Epithelial cell of esophagus (primary cell): ENCODE results near the gene SUGCT.
A peak's percentile ranks its signal among the peaks of the same experiment; 100 is the strongest.

Experiments used
- DNase-seq: peaks from one replicate; pipeline ENCODE4 v3.0.0; 2010; ENCODE audit warnings: low read depth
- H3K4me3 ChIP-seq: 2 replicates; pipeline ENCODE4 v1.5.1; 2011; ENCODE audit warnings: mild to moderate bottlenecking, low read length, control low read depth
- TF ChIP-seq, protein P1 (sequence below): IDR thresholded peaks from 2 replicates; pipeline ENCODE4 v1.5.1; 2011; ENCODE audit warnings: low read depth, mild to moderate bottlenecking, low read length, control low read depth, inconsistent platforms; ENCODE audit not compliant: insufficient read depth; ENCODE audit errors: missing control alignments

The SUGCT gene

GRCh38 chr7:40572810-40573465 lies 438.1 kb downstream of the SUGCT start:
- no peak overlapping the region for H3K4me3 ChIP-seq
- DNase-seq, result no peak
- TF ChIP-seq, protein P1, sequence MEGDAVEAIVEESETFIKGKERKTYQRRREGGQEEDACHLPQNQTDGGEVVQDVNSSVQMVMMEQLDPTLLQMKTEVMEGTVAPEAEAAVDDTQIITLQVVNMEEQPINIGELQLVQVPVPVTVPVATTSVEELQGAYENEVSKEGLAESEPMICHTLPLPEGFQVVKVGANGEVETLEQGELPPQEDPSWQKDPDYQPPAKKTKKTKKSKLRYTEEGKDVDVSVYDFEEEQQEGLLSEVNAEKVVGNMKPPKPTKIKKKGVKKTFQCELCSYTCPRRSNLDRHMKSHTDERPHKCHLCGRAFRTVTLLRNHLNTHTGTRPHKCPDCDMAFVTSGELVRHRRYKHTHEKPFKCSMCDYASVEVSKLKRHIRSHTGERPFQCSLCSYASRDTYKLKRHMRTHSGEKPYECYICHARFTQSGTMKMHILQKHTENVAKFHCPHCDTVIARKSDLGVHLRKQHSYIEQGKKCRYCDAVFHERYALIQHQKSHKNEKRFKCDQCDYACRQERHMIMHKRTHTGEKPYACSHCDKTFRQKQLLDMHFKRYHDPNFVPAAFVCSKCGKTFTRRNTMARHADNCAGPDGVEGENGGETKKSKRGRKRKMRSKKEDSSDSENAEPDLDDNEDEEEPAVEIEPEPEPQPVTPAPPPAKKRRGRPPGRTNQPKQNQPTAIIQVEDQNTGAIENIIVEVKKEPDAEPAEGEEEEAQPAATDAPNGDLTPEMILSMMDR, result no peak

DNA sequence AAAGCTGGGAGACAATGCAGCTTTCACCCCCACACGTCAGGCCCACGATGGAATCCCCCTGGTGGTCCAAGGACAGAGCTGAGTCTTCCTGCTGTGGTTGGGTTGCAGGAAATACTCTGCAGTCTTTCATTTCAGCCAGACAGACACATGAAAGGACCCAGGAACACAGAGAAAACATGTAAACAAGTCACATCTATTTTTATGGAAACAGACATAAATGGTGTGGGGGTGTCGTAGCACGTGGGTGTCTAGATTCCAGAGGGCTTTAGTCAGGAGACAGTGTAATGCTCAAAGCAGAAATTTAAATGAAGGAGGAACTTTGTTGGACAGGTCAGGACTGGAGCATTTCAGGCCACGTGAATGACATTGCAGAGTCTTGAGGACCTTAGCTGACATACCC lies 444.6 kb downstream of the SUGCT start:
- TF ChIP-seq, protein P1, result no peak
- peak; percentile 28 for DNase-seq
- no peak overlapping the region for H3K4me3 ChIP-seq

DNA sequence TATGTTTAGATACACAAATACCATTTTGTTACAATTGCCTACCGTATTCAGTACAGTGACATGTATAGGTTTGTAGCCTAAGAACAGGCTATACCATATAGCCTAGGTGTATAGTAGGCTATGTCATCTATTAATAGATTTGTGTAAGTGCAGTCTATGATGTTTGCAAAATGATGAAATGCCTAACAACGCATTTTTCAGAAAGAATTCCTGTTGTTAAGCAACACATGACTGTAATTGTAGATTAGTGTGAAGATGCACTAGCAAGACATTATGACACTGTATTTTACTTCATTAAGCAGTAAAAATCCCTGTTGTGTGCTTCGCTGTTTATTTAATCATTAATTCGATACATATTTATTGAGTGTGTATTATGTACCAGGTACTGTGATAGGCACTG lies 446.0 kb downstream of the SUGCT start:
- H3K4me3 ChIP-seq, result no peak overlapping the region
- no peak for DNase-seq
- TF ChIP-seq, protein P1, result no peak

DNA sequence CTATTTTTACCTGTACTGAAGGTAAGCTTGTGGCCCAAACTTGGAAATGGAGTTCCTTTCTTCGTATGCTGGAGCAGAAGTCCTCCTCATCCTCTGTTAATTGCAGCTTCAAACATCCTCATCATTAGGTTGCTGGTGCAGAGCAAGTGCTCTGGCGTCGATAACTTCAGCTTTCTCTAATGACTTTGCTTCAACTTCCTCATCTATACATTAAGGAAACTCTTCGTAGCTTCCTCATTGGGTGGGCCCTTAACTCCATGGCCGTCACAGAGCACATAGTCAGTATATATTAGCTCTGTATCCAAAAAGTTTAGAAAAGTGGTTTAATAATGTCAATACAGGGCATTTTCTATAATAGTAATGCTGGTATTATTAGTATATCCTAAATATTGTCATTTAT lies 447.7 kb downstream of the SUGCT start:
- no peak for DNase-seq
- TF ChIP-seq, protein P1, result no peak
- no peak overlapping the region for H3K4me3 ChIP-seq

GRCh38 chr7:40583667-40584444 lies 449.1 kb downstream of the SUGCT start:
- DNase-seq, result peak; percentile 30
- TF ChIP-seq, protein P1, result no peak
- H3K4me3 ChIP-seq, result no peak overlapping the region

- TF ChIP-seq, protein P1, result no peak
- no peak overlapping the region for H3K4me3 ChIP-seq
- DNase-seq, result peak; percentile 66
Measured at GRCh38 chr7:40584667-40585433, 450.0 kb downstream of the SUGCT start.
